CD4-positive, alpha-beta T cell treated with Interleukin-2 at 100 ng/mL for 4 hours (primary cell): Measurements from ENCODE around the gene KCNMB3.
A peak's percentile ranks its signal among the peaks of the same experiment; 100 is the strongest.
"Not testable (repeated sequence)": the region's sequence is repeated elsewhere in the genome, so short reads cannot be mapped to it uniquely, and the experiment has no call there.

Experiments
- DNase-seq: peaks from one replicate; pipeline ENCODE4 v3.0.0-alpha.2; 2020; ENCODE audit warnings: low spot score

KCNMB3 gene, protein sequence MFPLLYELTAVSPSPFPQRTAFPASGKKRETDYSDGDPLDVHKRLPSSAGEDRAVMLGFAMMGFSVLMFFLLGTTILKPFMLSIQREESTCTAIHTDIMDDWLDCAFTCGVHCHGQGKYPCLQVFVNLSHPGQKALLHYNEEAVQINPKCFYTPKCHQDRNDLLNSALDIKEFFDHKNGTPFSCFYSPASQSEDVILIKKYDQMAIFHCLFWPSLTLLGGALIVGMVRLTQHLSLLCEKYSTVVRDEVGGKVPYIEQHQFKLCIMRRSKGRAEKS

DNA sequence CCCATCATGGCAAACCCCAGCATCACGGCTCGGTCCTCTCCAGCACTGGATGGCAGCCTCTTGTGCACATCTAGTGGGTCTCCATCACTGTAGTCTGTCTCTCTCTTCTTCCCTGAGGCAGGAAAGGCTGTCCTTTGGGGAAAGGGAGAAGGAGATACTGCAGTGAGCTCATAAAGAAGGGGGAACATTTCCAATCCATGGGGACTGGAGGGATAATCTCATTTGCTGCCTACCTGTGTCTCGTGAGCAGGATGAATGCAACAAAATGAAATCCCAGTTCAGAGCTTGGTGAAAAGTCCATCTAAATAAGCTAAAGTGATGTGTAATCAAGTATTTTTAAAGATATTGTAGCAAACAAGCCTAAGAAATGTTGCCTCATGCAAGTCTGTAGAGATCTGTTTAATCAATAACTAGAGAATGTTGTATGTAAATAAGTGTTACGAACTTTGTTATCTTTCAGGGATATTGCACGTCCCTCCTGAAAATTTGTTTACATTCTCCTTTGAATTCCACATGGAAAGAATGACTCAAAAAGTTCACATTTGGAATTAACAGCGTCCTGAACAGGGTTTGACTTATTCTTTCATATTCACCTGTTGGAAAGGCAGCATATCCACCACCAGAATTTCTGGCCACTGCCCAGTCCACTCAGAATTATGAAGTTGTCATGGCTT is at the start of gene KCNMB3:
Gene KCNMB3, minus strand, starts transcription at position 312 of the 674 bp plus-strand sequence. Its CDS starts 124 bp downstream, at position 188.
- no peak for DNase-seq

DNA sequence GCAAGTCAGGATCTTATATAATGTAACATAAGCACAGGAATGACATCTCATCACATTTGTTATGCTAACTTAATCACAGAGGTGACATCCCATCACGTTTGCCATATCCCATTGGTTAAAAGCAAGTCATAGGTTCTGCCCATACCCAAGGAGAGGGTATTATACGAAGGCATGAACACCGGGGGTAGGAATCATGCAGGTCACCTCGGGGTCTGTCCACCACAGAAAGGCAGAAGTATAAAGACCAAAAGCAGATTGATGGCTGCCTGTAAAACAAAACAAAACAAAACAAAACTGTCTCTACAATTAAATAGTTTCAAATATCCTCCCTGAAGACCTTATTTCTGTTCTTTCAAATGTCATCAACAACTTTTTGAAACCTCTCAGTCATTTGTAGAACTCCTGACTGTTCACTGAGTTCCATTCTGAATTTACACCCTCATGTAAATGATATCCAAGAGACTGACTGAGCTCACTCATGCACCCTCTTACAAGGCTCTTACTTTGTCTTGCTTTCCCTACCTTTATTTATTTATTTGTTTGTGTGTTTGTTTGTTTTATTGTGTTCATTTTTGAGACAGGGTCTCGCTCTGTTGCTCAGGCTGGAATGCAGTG is 49.2 kb upstream of the KCNMB3 start:
- no peak for DNase-seq

GRCh38 chr3:179299316-179299715 is 48.4 kb upstream of the KCNMB3 start:
- DNase-seq = no peak

- no peak for DNase-seq
Measured at GRCh38 chr3:179297971-179298725, 47.2 kb upstream of the KCNMB3 start.

DNA sequence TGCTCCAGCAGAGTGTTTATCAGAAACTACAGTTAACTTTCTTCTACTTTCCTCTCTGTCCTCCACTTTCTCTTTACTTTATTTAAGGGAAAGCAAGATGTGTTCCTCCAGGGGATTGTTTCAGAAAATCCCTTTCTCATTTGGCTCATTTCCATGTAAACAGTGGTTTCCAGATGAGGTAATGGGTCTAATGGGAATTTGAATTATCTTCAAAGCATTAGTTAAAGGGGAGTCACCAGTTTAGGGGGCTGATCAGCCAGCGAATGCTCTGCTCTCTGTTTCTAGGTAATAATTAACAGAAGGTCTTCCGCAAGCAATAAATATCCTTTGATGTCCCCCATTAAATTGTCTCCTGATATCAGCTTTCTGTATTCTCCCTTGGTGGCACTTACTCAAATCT is 41.5 kb upstream of the KCNMB3 start:
- no peak for DNase-seq

- DNase-seq = no peak
Measured at GRCh38 chr3:179289295-179289694, 38.4 kb upstream of the KCNMB3 start.

- no peak for DNase-seq
Measured at GRCh38 chr3:179288845-179289244, 37.9 kb upstream of the KCNMB3 start.

DNA sequence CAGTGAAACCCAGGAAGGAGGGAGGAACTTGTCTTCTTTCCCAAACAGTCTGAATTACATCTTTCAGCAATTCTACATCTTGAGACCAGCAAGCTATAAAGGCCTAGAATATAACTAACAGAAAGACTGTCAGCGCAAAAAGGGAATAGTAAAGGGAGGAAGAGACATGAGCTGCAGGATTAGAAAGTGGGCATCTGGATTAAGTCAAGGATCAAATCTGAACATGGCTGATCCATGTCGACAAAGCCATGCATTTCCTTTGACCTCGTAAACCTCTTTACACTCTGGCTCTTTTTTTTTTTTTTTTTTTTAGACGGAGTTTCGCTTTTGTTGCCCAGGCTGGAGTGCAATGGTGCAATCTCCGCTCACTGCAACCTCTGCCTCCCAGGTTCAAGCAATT is 35.4 kb upstream of the KCNMB3 start:
- no peak for DNase-seq

DNA sequence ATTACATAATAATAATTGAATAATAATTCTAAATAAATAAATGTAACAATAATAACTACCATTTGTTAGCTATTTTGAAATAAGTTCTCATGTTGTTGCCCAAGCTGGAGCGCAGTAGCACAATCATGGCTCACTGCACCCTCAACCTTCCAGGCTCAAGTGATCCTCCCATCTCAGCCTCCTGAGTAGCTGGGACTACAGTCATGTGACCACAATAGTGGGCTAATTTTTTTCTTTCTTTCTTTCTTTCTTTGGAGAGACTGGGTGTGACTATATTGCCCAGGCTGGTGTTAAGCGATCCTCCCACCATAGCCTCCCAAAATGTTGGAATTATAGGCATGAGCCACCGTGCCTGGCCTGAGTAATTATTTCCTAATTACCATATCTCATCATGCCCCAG is 30.9 kb upstream of the KCNMB3 start:
- DNase-seq = no peak

DNA sequence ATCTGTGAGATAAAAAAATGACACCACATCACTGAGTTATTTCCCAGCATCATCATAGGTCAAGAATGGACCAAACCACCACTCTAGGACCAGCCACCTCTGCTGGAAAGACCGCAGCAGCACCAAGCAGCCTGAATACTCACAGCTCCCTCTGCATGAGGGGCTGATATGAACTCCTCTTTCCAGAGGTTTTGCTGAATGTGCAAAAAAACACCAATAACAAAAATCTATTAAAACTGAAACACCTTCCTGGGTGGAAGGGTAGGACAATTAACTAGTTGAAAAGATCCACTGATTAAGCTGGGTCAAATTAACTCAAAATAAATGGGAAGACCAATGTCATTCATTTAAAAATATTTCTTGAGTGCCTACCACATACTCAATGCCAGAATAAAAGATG is 28.9 kb upstream of the KCNMB3 start:
- no peak for DNase-seq

- DNase-seq = no peak
Measured at GRCh38 chr3:179278932-179279693, 28.2 kb upstream of the KCNMB3 start.

- no peak for DNase-seq
Measured at GRCh38 chr3:179278151-179278550, 27.2 kb upstream of the KCNMB3 start.

GRCh38 chr3:179276743-179277142 is 25.8 kb upstream of the KCNMB3 start:
- DNase-seq = no peak

DNA sequence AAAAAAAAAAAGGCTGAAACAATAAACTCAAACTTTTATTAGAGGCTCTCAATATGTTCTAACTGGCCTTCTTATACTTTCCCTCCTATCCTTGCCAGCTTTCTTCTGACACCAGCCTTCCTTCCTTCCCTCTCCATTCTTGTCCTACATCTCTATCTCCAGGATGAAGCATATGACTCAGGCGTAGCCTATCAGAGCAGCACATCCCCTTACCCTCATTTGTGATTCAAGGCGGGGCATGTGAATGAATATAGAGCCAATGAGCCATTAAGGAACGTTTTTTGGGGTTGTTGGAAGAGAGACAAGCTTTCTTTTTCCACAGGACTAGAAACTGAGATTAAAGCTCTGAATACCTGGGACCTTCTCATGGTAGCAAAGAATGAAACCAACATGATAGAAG is 25.1 kb upstream of the KCNMB3 start:
- DNase-seq = no peak

DNA sequence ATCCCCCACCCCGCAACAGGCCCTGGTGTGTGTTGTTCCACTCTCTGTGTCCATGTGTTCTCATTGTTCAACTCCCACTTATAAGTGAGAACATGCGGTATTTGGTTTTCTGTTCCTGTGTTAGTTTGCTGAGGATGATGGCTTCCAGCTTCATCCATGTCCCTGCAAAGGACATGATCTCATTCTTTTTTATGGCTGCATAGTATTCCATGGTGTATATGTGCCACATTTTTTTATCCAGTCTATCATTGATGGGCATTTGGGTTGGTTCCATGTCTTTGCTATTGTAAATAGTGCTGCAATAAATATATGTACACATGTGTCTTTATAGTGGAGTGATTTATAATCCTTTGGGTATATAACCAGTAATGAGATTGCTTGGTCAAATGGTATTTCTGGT is 23.5 kb upstream of the KCNMB3 start:
- DNase-seq = not testable (repeated sequence)

GRCh38 chr3:179272385-179272784 is 21.5 kb upstream of the KCNMB3 start:
- DNase-seq = peak; percentile 12

DNA sequence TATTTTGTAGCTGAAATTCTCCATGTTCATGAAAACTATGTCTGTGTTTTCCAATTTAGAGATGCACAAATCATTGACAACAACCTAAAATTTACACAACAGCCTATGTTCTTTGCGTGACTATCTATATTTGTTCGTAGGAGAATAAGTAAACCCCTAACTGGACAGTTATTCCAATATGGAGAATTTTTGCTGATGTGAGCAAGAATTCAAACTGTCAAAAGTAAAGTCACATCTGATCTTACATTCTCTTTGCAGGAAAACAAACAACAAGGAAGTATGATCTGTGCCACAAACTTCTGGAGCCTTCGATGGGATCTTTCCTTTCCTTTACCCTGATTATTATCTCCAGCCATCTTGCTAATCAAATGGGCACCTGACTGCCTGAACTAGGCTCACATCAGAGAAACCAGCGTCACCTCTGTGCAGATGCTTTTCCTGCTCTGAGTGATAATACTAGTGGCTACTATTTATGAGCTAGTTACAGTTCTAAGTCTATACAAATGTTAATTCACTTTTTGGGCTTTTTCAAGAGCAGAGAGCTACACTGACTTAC is 18.3 kb upstream of the KCNMB3 start:
- no peak for DNase-seq

DNA sequence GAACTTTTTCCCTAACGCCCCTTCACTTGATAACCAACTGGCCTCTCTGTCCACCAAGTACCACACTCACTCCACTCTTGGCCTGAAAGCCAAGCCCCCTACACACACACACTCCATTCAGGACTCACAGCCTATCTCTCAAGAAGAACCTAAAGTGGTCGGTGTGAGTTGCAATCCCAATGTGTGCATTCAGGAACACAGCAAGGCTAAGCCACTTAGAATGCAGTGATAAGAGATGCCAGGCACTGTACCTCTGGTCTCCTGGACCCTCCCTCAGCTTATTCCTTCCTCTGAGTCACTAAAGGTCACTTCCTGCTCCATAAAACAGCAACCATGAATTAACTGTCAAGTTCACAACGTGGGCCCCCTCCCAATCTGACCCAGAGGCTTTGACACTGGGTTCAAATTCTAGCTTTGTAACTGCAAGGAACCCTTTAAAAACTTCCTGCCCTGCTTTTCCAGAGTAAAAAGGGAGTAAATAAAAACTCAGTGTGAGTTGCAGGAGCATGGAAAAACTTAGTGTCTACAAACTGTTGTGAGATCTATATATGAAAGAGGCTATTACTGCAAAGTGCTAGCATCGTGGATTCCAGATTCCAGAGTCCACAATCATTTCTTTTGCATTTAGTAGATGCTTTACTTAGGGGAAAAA is 17.6 kb upstream of the KCNMB3 start:
- no peak for DNase-seq

DNA sequence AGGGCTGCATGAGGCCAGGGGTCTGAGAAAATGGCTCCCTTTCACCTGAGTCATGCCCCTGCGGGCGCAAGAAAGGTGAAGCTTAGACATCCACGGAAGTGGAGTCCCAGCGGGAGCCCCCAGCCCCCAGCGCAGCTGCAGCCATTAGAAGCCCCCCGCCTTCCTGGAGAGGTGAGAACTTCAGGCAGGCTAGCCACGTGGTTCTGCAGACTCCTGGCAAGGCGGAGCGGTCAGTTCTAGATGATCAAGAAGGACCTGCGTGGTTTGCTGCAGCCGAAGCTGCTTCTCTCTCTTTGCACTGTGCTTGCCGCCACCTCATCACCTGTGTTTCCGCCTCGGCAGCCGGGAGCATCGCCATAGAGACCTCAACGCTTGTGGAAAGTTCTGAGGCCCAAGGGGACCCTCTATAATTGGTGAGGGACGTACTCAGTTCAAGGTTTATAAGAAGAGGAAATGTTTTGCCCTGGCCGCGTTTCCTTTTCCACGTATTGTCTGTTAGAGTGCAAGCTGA is 15.8 kb upstream of the KCNMB3 start:
- no peak for DNase-seq

GRCh38 chr3:179265875-179266274 is 15.0 kb upstream of the KCNMB3 start:
- DNase-seq = no peak

DNA sequence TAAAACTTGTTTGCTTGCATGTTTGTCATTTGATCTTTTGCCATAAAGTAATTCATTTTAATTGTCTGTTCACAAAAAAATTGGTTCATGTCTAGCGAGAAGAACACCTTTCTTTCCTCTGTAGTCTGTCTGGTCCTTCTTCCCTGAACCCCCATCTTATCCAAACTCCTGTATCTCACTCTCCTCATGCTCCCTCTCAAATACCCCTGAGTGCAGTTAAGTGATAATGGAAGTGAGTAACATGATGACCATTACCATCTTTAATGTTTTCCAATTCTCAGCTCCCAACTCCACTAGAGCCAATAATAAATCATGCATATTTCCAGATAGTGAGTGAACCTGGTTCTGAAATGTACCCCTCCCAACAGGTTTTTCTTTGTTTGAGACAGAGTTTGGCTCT is 14.2 kb upstream of the KCNMB3 start:
- no peak for DNase-seq
